ENCODE data around the gene NR3C2.
A peak's percentile ranks its signal among the peaks of the same experiment; 100 is the strongest.

Gene NR3C2

DNA sequence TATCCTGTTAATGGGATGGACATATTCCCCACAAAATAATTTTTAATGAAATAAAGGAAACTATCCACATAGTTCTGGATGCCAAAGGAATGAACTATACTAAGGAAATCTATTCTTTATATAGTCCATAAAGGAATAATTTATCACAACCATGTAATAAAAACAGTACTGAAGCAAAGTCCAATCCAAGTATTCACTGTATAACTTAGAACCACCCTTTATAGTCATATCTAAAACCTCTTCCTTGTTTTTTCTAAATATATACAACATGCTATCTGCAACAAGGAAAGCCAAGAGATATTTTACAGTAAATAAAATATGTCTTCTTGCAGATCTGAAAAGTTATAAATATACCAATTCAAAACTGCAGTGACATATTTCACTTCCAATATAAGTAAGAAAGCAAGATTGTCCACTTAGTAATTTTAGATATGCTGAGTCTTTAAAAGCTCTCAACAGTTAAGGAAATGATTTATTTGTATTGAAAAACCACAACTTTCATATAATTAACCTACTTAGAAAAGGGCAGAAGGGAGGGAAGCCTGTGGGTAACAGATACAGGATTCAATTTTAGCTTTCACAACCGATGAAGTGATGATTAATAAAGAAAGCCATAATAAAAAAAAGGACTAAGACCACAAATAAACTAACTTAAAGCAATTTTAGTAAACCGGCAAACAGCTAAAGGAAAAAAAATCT lies 8.0 kb downstream of the NR3C2 start:
- no peak for DNase-seq

DNA sequence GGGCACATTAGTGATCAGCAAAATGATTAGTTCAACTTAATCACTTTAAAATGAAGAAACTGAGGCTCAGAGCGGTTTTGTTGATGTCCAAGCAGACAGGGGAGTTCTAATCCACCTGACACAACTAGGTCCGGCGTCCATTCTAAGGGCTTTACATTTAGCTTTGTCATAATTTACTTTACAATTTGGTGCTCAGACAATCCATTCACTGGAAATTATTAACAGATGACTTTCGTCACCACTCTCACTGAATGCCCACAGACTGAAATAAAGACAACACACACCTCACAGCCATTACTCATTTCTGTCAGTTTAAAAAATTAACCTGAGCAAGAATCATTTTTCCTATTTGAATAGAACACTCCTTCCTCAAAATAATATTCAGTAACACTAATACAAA lies 10.8 kb downstream of the NR3C2 start:
- DNase-seq: no peak

DNA sequence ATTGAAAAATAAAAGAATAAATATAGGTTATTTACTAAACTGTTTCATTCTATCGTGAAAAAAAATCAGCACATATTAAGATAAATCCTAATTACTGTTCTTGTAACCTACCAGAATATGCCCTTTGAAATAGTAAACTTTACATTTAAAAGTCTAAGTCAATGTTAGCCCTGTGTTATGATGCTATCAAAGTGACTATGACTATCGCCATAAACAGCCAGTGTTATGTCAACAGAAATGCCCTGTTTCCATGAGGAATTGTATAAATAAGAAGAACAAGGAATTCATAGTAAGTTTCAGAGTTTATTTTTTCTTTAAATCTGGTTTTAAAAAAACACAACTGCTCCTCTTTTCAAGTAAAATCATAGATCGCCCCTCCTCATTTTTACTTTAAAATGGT lies 11.4 kb downstream of the NR3C2 start:
- no peak for DNase-seq

DNA sequence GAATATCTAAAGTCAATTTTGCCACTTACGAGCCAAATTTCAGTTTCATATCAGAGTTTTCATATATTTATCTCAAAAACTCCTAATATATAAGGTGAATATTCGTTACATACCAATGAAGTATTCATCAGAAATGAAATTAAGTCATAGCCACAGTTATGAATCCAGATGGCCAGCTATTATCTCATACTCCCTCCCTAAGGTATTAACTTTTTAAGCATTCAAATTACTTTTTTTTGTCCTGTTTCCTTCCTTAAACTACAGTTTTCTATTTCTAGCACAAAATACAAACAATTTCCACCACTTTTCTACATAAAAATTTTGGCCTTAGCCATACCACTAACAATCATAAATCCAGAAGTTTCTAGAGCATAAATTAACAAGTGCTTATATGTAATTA lies 13.0 kb downstream of the NR3C2 start:
- DNase-seq: no peak

DNA sequence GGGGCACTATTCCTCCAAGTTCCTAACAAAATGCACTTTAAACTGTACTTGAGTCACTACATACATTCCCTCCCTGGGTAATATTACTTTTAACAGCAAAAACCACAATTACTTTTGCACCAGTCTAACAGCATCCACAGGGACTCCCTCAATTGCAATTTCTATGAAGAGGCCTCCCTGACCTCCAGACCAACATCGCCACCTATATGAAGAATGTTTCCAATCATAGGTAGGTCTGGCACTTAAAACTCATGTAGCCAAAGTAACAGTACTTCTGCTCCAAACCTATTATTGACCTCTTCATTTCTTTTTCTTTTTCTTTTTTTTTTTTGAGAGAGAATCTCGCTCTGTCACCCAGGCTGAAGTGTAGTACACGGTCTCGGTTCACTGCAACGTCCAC lies 15.6 kb downstream of the NR3C2 start:
- no peak for DNase-seq

DNA sequence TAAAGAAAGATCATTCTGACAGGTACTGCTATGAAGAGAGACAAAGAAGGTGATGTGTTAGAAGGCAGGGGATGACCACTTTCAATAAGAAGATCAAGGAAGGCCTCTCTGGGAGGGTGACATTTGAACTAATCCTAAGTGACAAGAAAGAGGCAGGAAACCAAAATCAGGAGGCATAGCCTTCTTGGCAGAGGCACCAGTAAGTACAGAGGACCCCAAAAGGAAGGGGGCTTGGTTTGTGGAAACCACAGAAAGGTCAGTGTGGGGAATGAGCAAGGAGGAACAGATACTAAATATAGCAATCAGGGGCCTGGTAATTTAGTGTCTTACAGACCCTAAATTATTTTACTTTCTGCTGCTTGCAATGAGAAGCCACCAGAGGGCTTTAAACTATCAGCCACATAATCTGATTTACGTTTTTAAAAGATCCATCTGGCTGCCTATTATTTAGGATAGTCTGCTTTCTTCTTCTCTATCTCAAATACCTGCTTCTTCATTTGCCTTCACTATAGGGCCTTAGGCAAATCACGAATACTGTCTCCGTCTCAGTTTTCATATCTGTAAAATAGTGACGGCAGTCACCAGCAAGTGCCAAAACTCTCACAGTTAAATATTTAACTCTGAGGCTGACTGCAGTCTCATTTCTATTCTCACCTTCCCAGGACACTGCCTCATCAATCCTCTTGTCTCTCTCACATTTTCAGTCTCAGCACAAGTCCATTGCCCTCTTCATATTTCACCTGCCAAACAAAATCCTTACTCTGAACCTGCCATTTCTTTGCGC lies 16.7 kb downstream of the NR3C2 start:
- DNase-seq: no peak

DNA sequence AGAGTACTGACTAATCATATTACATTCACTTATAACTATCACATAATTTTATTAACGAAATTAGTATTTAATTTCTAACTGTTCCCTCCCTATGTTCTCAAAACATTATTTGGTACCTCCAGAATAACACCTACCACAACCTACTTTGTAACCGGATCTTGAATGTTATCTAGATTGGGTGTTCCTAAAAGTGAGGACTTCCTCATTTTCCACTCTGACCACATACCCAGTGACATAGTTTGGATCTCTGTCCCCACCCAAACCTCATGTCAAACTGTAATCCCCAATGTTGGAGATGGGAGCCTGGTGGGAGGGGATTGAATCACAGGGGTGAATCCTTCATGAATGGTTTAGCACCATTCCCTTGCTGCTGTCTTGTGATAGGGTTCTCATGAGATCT lies 21.8 kb downstream of the NR3C2 start:
- no peak for DNase-seq

DNA sequence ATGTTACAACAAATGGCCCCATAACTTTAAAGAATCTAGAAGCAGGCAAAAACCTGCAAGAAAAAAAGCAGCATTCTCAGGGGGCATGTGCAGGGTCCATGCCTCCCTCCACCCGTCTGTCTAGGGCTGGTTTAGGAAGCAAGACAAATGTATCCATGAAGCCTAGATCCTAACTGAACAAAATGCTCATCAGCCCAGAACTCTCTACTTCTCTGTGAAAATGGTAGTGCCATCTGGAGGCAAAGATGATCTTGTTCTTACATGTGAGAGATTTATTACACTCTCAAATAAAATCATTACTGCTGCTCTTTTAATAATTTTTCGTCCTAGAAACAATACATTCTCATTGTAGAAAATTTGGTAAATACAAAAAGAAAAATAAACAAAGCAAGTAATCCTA lies 26.7 kb downstream of the NR3C2 start:
- DNase-seq: no peak

DNA sequence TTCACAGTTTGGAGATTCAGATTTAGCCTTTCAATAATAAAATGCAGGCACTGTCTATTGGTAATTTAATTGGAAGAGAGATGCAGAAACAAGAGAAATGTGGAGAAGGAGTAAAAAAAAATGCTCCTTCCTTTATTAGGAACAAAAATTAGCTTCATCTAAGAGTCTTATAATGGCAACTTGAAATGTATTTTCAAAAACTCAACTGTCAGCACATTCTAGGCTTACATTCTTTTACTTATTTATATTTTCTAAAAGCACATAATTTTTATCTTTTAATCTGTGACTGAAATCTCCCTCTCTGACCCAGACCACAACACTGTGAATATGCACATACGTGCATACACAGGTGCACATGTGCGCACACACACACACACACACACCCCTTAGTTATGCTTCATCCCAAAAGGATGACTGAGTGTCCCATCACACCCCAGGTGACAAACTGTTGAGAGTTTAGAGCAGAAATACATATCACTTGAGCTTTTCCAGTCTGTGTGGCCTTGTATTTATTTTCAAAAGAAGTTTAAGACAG lies 29.7 kb downstream of the NR3C2 start:
- DNase-seq: no peak

DNA sequence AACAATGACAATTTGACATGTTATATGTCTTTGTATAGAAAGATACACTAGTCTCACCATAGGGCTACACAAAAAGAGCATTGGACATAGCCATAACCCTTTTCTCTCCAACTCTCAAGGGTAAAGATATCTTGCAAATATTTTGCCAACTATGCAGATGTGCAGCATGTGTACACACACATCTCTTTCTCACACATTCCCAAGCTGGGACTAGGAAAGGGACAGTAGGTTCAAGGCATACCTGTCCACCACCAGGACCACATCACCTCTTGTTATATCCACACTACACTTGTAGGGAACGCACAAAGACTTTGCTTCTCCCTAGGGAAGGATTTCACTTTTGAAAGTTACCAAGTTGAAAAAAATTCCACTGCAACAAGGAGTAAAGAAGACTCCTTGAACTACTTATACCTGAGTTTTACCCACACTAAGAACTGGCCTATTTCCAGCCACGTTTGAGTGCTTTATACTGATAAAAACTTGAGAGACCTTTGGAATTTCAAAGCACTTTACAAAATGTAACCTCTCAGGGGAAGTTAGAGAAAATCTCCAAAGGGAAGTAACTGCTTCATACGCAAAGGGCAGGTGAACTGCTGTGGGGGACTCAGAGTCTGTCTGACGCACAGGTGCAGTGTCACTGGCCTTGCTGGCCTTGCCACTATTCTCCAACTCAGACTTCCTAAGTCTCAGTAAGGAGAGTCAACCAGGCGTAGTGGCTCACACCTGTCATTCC lies 36.9 kb downstream of the NR3C2 start:
- no peak for DNase-seq

DNA sequence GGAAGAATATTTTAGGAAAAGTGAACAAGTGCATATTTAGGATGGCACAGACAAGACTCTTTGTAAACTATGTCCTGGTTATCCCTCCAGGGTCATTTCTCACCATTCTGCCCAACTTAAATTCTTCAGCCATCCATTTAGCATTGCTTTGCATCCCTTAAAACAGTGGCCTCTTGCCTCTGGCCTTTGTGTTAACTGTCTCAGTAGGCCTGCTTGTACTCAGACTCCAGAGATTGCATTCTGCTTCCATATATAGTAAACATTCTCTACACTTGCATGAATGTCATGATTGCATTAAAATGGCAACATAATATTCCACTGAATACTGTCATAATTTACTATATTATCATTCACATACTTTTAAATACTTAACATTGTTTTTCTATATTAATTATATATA lies 43.2 kb downstream of the NR3C2 start:
- DNase-seq: no peak

DNA sequence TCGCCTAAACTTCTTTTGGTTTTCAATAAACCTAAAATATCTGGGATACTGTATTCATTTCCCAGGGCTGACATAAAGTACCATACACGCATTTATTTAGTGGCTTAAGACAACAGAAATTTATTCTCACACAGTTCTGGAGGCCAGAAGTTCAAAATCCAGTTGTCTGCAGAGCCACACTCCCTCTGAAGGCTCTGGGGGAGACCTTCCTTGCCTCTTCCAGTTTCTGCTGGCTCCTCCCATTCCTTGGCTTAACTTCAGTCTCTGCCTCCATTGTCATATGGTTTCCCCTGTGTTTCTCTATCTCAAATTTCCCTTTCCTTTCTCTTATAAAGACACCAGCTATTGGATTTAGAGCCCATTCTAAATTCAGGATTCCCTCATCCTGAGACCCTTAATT lies 44.4 kb downstream of the NR3C2 start:
- no peak for DNase-seq

DNA sequence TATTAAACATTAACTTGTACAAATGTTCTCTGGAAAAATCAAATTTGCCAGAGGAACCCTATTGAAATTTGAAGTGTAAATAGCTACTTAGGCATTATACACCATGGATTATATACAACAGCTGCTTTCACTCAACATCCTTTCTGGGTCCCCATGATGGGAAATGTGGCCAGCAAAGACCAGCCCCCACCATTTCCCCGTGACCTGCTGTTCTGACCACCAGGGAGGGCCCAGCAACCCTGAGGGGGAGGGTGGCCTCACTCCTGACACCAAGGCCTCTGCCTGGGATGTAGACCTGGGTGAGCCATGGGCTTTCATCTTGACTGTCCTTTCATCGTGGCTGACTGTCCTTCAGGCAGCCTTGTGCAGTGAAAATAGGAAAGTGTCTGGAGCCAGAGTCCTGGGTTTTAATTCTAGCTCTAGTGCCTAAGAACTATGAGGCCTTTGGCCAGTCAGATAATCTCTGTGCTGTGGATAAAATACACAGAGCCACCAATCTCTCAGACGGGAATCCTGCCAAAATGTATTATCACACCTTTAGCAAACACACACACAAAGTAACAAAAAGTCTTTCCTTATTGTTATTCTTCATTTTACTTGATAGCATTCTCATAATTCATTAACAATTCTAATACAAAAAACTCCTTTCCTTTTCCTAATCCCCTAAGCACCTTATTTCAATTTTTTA lies 45.1 kb downstream of the NR3C2 start:
- no peak for DNase-seq

DNA sequence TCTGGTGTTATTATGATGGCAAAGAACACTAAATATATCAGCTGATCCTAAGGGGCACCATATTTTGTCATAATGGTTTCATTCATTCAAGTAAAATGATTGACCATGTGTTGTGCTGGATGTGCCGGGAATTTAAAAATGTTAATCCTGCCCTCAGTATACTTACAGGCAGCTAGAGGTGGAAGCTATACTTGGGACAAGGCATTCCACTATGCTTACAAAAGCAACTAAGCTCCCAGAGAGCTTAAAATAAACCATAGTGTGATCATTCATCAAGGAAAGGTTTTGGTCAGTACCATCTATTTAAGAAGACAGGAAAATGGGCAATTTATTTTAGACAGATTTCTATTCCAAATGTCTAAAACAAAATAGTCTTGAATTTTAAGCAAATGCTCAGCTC lies 46.4 kb downstream of the NR3C2 start:
- no peak for DNase-seq

DNA sequence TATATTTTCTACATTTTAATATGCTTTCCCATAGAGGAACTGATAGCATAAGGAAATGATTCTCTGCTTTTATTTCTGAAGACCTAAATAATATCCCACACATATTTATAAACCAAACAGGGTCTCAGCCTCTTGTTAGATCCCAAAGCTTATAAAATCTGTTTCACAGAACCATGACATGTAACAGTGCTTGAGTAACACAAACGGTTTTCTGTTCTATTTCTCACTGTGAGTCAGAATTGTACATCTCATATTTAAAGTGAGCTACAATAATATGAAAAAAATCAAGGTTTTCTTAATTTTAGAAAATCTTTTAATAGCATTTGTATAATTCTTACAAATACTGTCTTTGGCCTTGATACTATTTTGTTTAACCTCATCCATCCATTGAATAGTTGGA lies 51.2 kb downstream of the NR3C2 start:
- DNase-seq: no peak

DNA sequence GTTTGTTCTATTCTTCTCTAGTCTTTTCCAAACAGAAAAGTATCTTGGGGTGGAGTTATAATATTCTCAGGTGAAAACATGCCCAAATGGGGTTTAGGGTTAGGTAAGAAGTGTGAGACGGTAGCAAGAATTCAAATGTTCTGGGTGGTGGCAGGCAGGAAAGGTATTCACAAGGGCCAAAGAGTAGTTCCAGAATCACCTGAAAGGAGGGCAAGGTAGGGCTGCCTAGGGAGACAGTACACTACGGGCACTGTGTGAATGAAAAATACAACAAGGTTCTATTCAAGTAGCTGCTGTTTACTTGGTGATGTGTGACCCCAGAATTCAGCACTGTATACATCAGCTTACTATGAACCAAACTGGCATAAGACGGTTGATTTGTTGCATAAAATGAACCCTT lies 51.9 kb downstream of the NR3C2 start:
- no peak for DNase-seq

DNA sequence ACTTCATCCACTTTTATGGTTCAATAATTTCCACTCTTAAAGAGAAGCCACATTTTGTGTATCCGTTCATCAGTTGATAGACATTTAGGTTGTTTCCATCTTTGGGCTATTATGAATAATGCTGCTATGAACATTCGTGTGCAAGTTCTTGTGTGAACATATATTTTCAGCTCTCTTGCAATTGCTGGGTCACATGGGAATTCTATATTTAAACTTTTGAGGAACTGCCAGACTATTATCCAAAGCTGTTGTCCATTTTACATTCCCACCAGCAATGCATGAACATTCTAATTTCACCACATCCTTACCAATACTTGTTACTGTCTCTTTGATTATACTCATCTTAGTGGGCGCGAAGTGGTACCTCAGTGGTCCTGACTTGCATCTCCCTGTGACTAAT lies 61.9 kb downstream of the NR3C2 start:
- peak in 1 of 2 donors; percentile 4 for DNase-seq

DNA sequence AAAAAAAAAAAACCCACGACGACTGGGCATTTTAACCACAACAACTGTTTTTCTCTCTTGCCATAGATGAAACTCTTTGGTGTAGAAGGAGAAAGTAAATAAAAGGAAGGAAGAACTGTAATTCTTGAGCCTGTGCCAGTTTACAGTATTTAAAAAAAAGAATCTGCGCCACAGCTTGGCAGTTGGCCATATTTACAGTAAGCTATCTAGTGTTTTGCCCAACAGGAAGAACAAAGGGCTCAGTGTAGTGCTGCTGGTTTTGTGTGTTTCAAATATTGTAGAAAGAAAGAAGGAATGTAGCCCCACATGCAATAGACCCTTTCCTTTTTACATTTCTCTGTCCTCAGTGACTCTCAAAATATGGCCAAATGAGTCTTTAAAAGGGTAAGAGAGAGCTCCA lies 66.1 kb downstream of the NR3C2 start:
- peak; percentile 11 to 27 for DNase-seq

DNA sequence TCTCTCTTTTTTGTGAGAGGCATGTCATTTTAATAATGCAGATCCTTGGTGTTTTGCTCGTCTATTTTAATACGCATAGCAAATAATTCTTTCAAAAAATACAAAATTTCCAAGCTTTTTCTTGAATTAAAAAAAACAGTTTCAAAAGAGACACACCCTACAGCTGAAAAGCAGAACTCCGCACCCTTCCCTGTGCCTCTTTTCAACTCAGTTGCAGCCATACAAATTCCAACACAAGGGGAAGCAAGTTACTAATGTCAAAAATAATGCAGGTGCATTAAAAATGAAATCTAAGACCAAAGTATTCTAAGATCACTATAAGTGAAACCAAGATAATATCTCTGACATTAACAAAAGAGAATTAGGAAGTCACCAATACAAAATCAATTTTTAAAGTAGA lies 66.6 kb downstream of the NR3C2 start:
- DNase-seq: peak; percentile 1 to 26

DNA sequence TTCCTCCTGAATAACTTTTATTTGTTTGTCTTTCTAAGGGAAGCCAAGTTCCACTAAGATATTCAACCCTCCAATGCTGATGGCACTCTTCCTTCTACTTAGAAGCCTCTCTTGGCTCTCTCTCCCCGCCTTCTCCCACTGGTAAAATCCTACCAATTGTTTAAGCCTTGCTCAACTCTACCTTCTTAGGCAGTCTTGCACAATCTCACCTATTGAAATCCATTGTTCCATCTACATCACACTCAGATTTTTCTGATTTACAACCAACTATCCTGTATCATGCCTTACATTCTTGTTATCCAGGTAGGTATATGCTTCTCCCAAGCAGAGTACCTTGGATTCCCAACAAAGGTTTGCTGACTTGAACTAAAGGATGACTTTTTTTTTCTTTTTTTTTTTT lies 69.1 kb downstream of the NR3C2 start:
- no peak for DNase-seq

DNA sequence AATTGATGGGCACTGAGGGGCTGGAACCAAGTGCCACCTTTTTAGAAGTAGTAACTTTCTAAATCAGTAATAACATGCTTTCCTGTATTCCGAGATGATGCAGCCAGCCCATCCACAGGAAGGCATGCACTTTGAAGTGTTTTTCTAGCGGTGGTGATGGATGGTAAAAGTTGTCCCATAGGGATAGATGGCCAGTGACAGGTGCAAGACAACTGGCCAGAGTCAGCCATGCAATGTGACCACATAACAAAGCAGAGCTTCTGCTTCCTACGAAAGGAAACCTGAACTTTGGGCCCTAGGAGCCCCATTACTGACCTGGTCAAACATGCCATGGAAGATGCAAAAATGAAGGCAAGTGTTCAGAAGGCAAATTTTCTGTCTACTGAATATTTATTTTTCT lies 72.3 kb downstream of the NR3C2 start:
- DNase-seq: no peak

DNA sequence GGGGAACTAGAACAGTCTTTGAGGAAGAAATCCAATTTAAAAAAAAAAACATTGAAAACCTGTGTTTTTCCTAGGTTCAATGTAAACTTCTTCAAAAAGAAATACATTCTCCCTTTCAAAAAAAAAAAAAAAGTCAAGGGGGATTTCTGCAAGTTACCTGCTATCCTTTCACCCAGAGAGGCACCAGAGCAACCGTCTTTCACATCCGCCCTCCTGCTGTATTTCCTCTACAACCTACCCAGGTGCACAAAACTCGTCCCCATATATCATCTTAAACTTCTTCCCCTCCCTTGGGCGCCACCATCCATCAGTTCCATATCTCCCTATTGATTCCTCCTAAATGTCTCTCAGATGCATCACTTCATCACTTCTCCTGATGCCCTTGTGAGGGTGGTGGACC lies 74.5 kb downstream of the NR3C2 start:
- DNase-seq: no peak

DNA sequence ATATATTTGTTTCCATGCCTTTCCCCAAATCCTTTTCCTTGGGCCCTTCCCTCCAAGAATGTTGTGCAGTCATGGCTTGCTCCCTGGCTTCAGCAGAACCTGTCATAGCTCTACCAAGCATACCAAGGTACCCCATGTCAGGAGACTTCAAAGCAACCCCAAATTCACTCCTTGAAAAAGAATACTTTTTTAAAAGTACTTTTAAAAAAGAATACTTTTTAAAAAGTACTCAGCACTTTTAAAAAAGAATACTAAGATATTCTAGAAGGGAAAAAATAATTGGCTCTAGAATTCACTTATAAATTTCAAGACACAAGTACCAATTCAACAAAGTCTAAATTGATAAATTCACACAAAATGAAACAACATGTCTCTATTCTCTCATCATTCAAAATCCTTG lies 76.0 kb downstream of the NR3C2 start:
- no peak for DNase-seq

Data from inflammatory macrophage treated with lipopolysaccharide for 1 hour (primary cell).